Measurements from ENCODE around the gene DNAAF5.

GRCh38 chr7:771234-772004 is 44.9 kb downstream of the DNAAF5 start:
- TF ChIP-seq POLR2A (IDR thresholded peaks at IDR 0.05), result no peak
- no peak for TF ChIP-seq CTCF (IDR thresholded peaks at IDR 0.05)

Data from uterus (tissue), 2 donors.